SK-N-SH (cell line): ENCODE results near the gene PDE4C. TPM values are rescaled to one million over a fixed set of nuclear protein-coding genes. Genes with fewer than 3 reads are reported as not detected.

Source experiments
- CTCF ChIA-PET: fragments of 300-600, 350-600 bp; formaldehyde crosslinking; extraction: SDS; loops from one replicate; lab custom pipeline; 2021; lab: Yijun Ruan, JAX
- POLR2A ChIA-PET: fragments of 350-600 bp; sonication (Branson Sonifier 250); formaldehyde crosslinking; extraction: SDS; loops from one replicate; lab custom pipeline; 2020; ENCODE audit warnings: antibody characterized with exemption, inconsistent platforms; lab: Yijun Ruan, JAX
- DNase-seq: peaks from one replicate; pipeline ENCODE4 v3.0.0; 2012
- H2AFZ ChIP-seq: fragments of 200-600 bp; sonication (generic); 2 replicates; pipeline ENCODE4 v1.8.1; 2016; ENCODE audit warnings: antibody characterized with exemption, mild to moderate bottlenecking, low read depth
- H3F3A ChIP-seq: fragments of 200-600 bp; sonication (generic); replicated peaks from 2 replicates; pipeline ENCODE3; 2016; ENCODE audit warnings: antibody characterized with exemption, mild to moderate bottlenecking; ENCODE audit not compliant: insufficient read depth
- H3K27ac ChIP-seq, 2 experiments: fragments of 200-500 bp in 1 of 2; fragments of 200-600 bp in 1 of 2; sonication (Bioruptor generic) in 1 of 2; sonication (generic), shearing (Covaris generic) in 1 of 2; 2 replicates each; pipeline versions ENCODE4 v1.5.1 to v1.6.1; 2014 to 2016; ENCODE audit warnings: low read depth in 2 of 2, inconsistent platforms in 1 of 2, low read length in 1 of 2, mild to moderate bottlenecking in 1 of 2, mixed read lengths in 1 of 2
- H3K27me3 ChIP-seq: fragments of 200-600 bp; sonication (generic), shearing (Covaris generic); 2 replicates; pipeline ENCODE4 v1.6.1; 2016; ENCODE audit warnings: mixed run types; ENCODE audit not compliant: insufficient read depth
- H3K36me3 ChIP-seq, 2 experiments: fragments of 200-500 bp in 1 of 2; fragments of 200-600 bp in 1 of 2; sonication (Bioruptor generic) in 1 of 2; sonication (generic) in 1 of 2; replicated peaks in 1 of 2; 2 replicates each; pipeline versions ENCODE3 to v1.5.1; 2014 to 2016; ENCODE audit warnings: low read length in 1 of 2, mild to moderate bottlenecking in 1 of 2; ENCODE audit not compliant: insufficient read depth in 2 of 2, control insufficient read depth in 1 of 2
- H3K4me1 ChIP-seq, 2 experiments: fragments of 200-500 bp in 1 of 2; fragments of 200-600 bp in 1 of 2; sonication (Bioruptor generic) in 1 of 2; sonication (generic), shearing (Covaris generic) in 1 of 2; 2 replicates each; pipeline versions ENCODE4 v1.5.1 to v1.6.1; 2014 to 2016; ENCODE audit warnings: low read depth in 1 of 2, low read length in 1 of 2, mixed run types in 1 of 2; ENCODE audit not compliant: insufficient read depth in 2 of 2, control insufficient read depth in 1 of 2
- H3K4me2 ChIP-seq: fragments of 200-600 bp; sonication (generic), shearing (Covaris generic); 2 replicates; pipeline ENCODE4 v1.6.1; 2017; ENCODE audit warnings: mixed run types
- H3K4me3 ChIP-seq, 2 experiments: fragments of 200-500 bp in 1 of 2; fragments of 200-600 bp in 1 of 2; sonication (Bioruptor generic) in 1 of 2; sonication (generic), shearing (Covaris generic) in 1 of 2; 2 replicates each; pipeline versions ENCODE4 v1.5.1 to v1.8.1; 2014 to 2016; ENCODE audit warnings: low read depth in 2 of 2, inconsistent platforms in 1 of 2, low read length in 1 of 2, mild to moderate bottlenecking in 1 of 2, mixed read lengths in 1 of 2, moderate library complexity in 1 of 2
- H3K79me2 ChIP-seq: fragments of 200-600 bp; sonication (generic); 2 replicates; pipeline ENCODE4 v1.8.1; 2017; ENCODE audit warnings: mild to moderate bottlenecking; ENCODE audit not compliant: insufficient read depth
- H3K9ac ChIP-seq: fragments of 200-600 bp; sonication (generic); 2 replicates; pipeline ENCODE4 v1.6.1; 2017; ENCODE audit warnings: mixed run types
- H3K9me2 ChIP-seq: fragments of 200-600 bp; sonication (generic); 2 replicates; pipeline ENCODE4 v1.6.1; 2017; ENCODE audit warnings: mixed run types
- H3K9me3 ChIP-seq: fragments of 200-600 bp; sonication (generic); 2 replicates; pipeline ENCODE4 v1.6.1; 2017; ENCODE audit warnings: mixed run types, mild to moderate bottlenecking, moderate library complexity
- H4K20me1 ChIP-seq: fragments of 200-600 bp; sonication (generic); 2 replicates; pipeline ENCODE4 v1.6.1; 2017; ENCODE audit warnings: mild to moderate bottlenecking, mixed run types; ENCODE audit not compliant: insufficient read depth
- CHD2 ChIP-seq: fragments of 150-350 bp; IDR thresholded peaks from 2 replicates; pipeline ENCODE4 v1.6.1; 2018; ENCODE audit warnings: low read length; ENCODE audit not compliant: partially characterized antibody
- ELF1 ChIP-seq: IDR thresholded peaks from 2 replicates; pipeline ENCODE4 v1.4.0; 2012
- EP300 ChIP-seq, 2 experiments: IDR thresholded peaks; 2 replicates each; pipeline versions ENCODE4 v1.4.0 to v1.6.1; 2012; ENCODE audit warnings: borderline replicate concordance in 1 of 2, low read depth in 1 of 2, low read length in 1 of 2
- EZH2phosphoT487 ChIP-seq: fragments of 200-600 bp; sonication (generic); IDR thresholded peaks from 2 replicates; pipeline ENCODE4 v1.6.1; 2017; ENCODE audit warnings: low read depth, mixed run types, mild to moderate bottlenecking, antibody characterized with exemption, moderate library complexity, borderline replicate concordance
- FOSL2 ChIP-seq: IDR thresholded peaks from 2 replicates; pipeline ENCODE4 v1.4.0; 2012; ENCODE audit warnings: low read depth, mild to moderate bottlenecking, moderate library complexity, borderline replicate concordance
- FOXM1 ChIP-seq: IDR thresholded peaks from 2 replicates; pipeline ENCODE4 v1.4.0; 2012; ENCODE audit warnings: low read depth, mild to moderate bottlenecking
- GATA2 ChIP-seq: sonication (generic); formaldehyde crosslinking; IDR thresholded peaks from 2 replicates; pipeline ENCODE4 v1.5.0; 2020; ENCODE audit warnings: mild to moderate bottlenecking, missing genetic modification reagents
- MEF2A ChIP-seq: IDR thresholded peaks from 2 replicates; pipeline ENCODE4 v1.4.0; 2012; ENCODE audit warnings: low read depth, borderline replicate concordance
- NRF1 ChIP-seq: IDR thresholded peaks from 2 replicates; pipeline ENCODE4 v1.6.1; 2012; ENCODE audit warnings: low read depth, mild to moderate bottlenecking, low read length
- RFX5 ChIP-seq: IDR thresholded peaks from 2 replicates; pipeline ENCODE4 v1.6.1; 2012; ENCODE audit warnings: mild to moderate bottlenecking, improper control_type of control experiment, low read length
- RXRA ChIP-seq: IDR thresholded peaks from 2 replicates; pipeline ENCODE4 v1.4.0; 2012; ENCODE audit warnings: low read depth, mild to moderate bottlenecking, borderline replicate concordance
- SMC3 ChIP-seq: IDR thresholded peaks from 2 replicates; pipeline ENCODE4 v1.6.1; 2012; ENCODE audit warnings: low read depth, low read length, improper control_type of control experiment
- TEAD4 ChIP-seq: IDR thresholded peaks from 2 replicates; pipeline ENCODE4 v1.4.0; 2012; ENCODE audit warnings: mild to moderate bottlenecking, borderline replicate concordance; ENCODE audit not compliant: insufficient read depth
- WGBS: methylation state at CpG from one replicate; pipeline ENCODE4 v1.1.6; 2017; ENCODE audit warnings: low lambda C conversion rate; 5-methylcytosine and 5-hydroxymethylcytosine counted together
- polyA plus RNA-seq, 3 experiments: library from polyadenylated mRNA; depleted of rRNA; stranded (reverse); fragments of >200 nt; gene quantifications; 2 replicates each; pipeline ENCODE4 v1.2.3, GENCODE V29; 2012
- TF ChIP-seq, protein P1 (sequence below): IDR thresholded peaks from 2 replicates; pipeline ENCODE4 v1.6.1; 2012; ENCODE audit warnings: mild to moderate bottlenecking, low read depth, low read length, moderate library complexity
- TF ChIP-seq, protein P2 (sequence below): fragments of 150-350 bp; IDR thresholded peaks from 2 replicates; pipeline ENCODE4 v1.6.1; 2016; ENCODE audit warnings: mild to moderate bottlenecking, low read depth, low read length
- TF ChIP-seq, protein P3 (sequence below): IDR thresholded peaks from 2 replicates; pipeline ENCODE4 v1.4.0; 2012; ENCODE audit warnings: low read depth, borderline replicate concordance
- TF ChIP-seq, protein P4 (sequence below): fragments of 150-350 bp; IDR thresholded peaks from 2 replicates; pipeline ENCODE4 v1.6.1; 2017; ENCODE audit warnings: antibody characterized with exemption, low read length, low read depth, borderline replicate concordance
- TF ChIP-seq, protein P5 (sequence below): IDR thresholded peaks from 2 replicates; pipeline ENCODE4 v1.4.0; 2012; ENCODE audit warnings: low read depth

The PDE4C gene
- polyA plus RNA-seq, 1 of the 3 experiments (the other 2 are of a cell fraction) = 0.36 TPM

DNA sequence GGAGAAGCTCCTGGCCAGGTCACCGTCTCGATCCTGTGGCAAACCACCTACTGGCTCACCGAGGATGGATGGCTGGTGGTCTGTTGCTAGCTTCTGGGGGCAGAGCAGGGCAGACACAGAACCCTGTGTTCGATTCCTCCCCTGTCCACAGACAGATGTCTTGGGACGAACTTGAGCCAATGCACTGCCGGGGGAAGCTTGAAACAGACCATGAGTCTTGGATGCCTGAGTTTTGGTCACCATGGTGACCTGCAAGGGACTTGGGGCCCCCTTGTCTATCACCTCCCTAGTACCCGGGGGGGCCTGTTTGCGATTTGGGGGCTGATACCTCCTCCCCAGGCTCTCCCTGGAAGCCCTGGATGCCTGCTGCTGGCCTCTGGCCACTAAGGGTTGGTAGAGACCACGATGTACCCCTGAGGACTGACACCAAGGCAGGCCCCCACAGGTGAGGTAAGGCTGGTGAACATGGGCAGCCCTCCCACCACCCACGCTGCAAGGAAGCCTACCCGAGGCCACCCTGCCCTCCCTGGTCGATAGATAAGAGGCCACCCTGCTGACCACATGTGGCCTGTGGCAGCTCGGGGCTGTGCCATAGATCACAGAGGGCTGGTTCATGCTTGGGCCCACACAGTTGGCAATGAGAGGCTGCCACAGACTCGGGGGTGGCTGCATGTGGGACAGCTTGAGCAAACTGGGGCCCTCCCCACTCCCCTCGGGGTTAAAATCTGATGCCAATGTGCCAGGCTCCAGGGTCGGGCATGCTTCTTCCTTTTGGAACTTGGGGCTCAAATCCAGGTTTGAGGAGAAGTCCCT is 37.3 kb upstream of the PDE4C start (continued):
- TF ChIP-seq EP300 (IDR thresholded peaks at IDR 0.05; ENCODE audit: borderline replicate concordance in 1 of 2, low read depth in 1 of 2, low read length in 1 of 2) = no peak
- no peak for TF ChIP-seq ELF1
- no peak for TF ChIP-seq SMC3
- TF ChIP-seq NRF1 = no peak

DNA sequence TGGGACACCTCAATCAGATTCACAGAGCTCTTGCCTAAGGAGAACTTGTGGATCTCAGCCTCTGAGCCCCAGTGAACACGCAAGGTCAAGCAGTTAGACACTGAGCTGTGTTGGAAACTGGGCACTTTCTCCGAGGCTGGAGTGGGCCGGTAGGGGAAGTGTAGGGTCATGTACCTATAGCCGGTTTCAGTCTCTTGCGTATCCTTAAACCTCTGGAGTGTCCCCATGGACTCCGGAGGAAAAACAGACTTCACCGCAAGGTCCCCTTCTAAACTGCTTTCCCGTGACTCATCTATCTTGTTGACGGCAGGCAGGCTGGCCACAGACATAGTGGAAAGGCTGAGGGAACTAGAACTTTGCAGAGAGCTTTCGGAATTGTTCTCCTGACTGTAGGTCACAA is 36.7 kb upstream of the PDE4C start:
- DNase-seq = no peak
- H4K20me1 ChIP-seq = 0 out of 2 replicates have a peak, but pooled peaks cover 2% of the 10 kb centered on the region
- WGBS = 98% methylated on average over 7 of the region's 10 CpGs
- no peak overlapping the region for H3K27ac ChIP-seq
- TF ChIP-seq, protein P1, sequence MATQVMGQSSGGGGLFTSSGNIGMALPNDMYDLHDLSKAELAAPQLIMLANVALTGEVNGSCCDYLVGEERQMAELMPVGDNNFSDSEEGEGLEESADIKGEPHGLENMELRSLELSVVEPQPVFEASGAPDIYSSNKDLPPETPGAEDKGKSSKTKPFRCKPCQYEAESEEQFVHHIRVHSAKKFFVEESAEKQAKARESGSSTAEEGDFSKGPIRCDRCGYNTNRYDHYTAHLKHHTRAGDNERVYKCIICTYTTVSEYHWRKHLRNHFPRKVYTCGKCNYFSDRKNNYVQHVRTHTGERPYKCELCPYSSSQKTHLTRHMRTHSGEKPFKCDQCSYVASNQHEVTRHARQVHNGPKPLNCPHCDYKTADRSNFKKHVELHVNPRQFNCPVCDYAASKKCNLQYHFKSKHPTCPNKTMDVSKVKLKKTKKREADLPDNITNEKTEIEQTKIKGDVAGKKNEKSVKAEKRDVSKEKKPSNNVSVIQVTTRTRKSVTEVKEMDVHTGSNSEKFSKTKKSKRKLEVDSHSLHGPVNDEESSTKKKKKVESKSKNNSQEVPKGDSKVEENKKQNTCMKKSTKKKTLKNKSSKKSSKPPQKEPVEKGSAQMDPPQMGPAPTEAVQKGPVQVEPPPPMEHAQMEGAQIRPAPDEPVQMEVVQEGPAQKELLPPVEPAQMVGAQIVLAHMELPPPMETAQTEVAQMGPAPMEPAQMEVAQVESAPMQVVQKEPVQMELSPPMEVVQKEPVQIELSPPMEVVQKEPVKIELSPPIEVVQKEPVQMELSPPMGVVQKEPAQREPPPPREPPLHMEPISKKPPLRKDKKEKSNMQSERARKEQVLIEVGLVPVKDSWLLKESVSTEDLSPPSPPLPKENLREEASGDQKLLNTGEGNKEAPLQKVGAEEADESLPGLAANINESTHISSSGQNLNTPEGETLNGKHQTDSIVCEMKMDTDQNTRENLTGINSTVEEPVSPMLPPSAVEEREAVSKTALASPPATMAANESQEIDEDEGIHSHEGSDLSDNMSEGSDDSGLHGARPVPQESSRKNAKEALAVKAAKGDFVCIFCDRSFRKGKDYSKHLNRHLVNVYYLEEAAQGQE = no peak
- TF ChIP-seq MEF2A (no peak), RFX5 (no peak), FOSL2 (no peak), EP300 (IDR thresholded peaks at IDR 0.05; ENCODE audit: borderline replicate concordance in 1 of 2, low read depth in 1 of 2, low read length in 1 of 2) (no peak), TEAD4 (no peak), EZH2phosphoT487 (no peak), CHD2 (no peak), GATA2 (no peak), RXRA (no peak), FOXM1 (no peak), SMC3 (no peak)
- TF ChIP-seq, protein P2, sequence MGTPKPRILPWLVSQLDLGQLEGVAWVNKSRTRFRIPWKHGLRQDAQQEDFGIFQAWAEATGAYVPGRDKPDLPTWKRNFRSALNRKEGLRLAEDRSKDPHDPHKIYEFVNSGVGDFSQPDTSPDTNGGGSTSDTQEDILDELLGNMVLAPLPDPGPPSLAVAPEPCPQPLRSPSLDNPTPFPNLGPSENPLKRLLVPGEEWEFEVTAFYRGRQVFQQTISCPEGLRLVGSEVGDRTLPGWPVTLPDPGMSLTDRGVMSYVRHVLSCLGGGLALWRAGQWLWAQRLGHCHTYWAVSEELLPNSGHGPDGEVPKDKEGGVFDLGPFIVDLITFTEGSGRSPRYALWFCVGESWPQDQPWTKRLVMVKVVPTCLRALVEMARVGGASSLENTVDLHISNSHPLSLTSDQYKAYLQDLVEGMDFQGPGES = no peak
- TF ChIP-seq, protein P3, sequence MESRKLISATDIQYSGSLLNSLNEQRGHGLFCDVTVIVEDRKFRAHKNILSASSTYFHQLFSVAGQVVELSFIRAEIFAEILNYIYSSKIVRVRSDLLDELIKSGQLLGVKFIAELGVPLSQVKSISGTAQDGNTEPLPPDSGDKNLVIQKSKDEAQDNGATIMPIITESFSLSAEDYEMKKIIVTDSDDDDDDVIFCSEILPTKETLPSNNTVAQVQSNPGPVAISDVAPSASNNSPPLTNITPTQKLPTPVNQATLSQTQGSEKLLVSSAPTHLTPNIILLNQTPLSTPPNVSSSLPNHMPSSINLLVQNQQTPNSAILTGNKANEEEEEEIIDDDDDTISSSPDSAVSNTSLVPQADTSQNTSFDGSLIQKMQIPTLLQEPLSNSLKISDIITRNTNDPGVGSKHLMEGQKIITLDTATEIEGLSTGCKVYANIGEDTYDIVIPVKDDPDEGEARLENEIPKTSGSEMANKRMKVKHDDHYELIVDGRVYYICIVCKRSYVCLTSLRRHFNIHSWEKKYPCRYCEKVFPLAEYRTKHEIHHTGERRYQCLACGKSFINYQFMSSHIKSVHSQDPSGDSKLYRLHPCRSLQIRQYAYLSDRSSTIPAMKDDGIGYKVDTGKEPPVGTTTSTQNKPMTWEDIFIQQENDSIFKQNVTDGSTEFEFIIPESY = no peak
- TF ChIP-seq, protein P4, sequence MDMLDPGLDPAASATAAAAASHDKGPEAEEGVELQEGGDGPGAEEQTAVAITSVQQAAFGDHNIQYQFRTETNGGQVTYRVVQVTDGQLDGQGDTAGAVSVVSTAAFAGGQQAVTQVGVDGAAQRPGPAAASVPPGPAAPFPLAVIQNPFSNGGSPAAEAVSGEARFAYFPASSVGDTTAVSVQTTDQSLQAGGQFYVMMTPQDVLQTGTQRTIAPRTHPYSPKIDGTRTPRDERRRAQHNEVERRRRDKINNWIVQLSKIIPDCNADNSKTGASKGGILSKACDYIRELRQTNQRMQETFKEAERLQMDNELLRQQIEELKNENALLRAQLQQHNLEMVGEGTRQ = no peak
- TF ChIP-seq, protein P5, sequence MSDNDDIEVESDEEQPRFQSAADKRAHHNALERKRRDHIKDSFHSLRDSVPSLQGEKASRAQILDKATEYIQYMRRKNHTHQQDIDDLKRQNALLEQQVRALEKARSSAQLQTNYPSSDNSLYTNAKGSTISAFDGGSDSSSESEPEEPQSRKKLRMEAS = no peak
- ChIA-PET POLR2A (no interaction called here), CTCF (interaction anchor here (0.7 to 19.4 kb wide), 8 partner anchors 8 to 80 kb away, joined by 3 to 505 read pairs (median 4); partner anchors contain the start of genes IQCN, MPV17L2 and RAB3A)
- H3K9me2 ChIP-seq = no peaks in the 10 kb centered on the region
- H3K79me2 ChIP-seq = no peaks in the 10 kb centered on the region
- no peaks in the 10 kb centered on the region for H3K27me3 ChIP-seq
- no peak overlapping the region for H3K4me2 ChIP-seq
- peaks cover 3 to 26% of the 10 kb centered on the region in 2 experiments for H3K36me3 ChIP-seq
- no peak overlapping the region for H3K9ac ChIP-seq
- no peaks in the 10 kb centered on the region for H3K4me1 ChIP-seq
- no peaks in the 10 kb centered on the region for H3F3A ChIP-seq
- H3K4me3 ChIP-seq = no peak overlapping the region
- no peak overlapping the region for H2AFZ ChIP-seq
- H3K9me3 ChIP-seq = no peaks in the 10 kb centered on the region
